H9 (cell line): ENCODE results near the gene R3HDML. TPM values are rescaled to one million over a fixed set of nuclear protein-coding genes. Genes with fewer than 3 reads are reported as not detected.

Experiments
- DNase-seq: peaks from one replicate; pipeline ENCODE4 v3.0.0-alpha.2; 2017
- H2AFZ ChIP-seq: one replicate; pipeline ENCODE4 v1.6.1; 2013; ENCODE audit warnings: mild to moderate bottlenecking, low read length, control low read depth, moderate library complexity
- H2AK5ac ChIP-seq: 2 replicates; pipeline ENCODE4 v1.6.1; 2013; ENCODE audit warnings: low read length, control low read depth, mixed read lengths; ENCODE audit not compliant: insufficient read length
- H2BK120ac ChIP-seq: one replicate; pipeline ENCODE4 v1.6.1; 2013; ENCODE audit warnings: low read depth, mild to moderate bottlenecking, low read length, control low read depth, inconsistent platforms; ENCODE audit not compliant: poor library complexity, severe bottlenecking
- H2BK12ac ChIP-seq: 2 replicates; pipeline ENCODE4 v1.6.1; 2013; ENCODE audit warnings: low read length, control low read depth, mixed read lengths, low read depth; ENCODE audit not compliant: insufficient read length
- H2BK15ac ChIP-seq: 2 replicates; pipeline ENCODE4 v1.6.1; 2013; ENCODE audit warnings: low read depth, low read length, control low read depth
- H2BK20ac ChIP-seq: one replicate; pipeline ENCODE4 v1.6.1; 2013; ENCODE audit warnings: low read depth, mild to moderate bottlenecking, low read length, control low read depth, inconsistent platforms; ENCODE audit not compliant: poor library complexity, severe bottlenecking
- H2BK5ac ChIP-seq: 2 replicates; pipeline ENCODE4 v1.6.1; 2013; ENCODE audit warnings: low read length, control low read depth, mixed read lengths; ENCODE audit not compliant: insufficient read length
- H3K14ac ChIP-seq: 2 replicates; pipeline ENCODE4 v1.6.1; 2013; ENCODE audit warnings: low read length, control low read depth; ENCODE audit not compliant: insufficient read depth
- H3K18ac ChIP-seq: 2 replicates; pipeline ENCODE4 v1.6.1; 2013; ENCODE audit warnings: low read depth, mild to moderate bottlenecking, mixed read lengths, low read length, control low read depth; ENCODE audit not compliant: insufficient read length
- H3K23ac ChIP-seq: 2 replicates; pipeline ENCODE4 v1.6.1; 2013; ENCODE audit warnings: low read length, control low read depth, mixed read lengths, low read depth; ENCODE audit not compliant: insufficient read length
- H3K23me2 ChIP-seq: 2 replicates; pipeline ENCODE4 v1.6.1; 2013; ENCODE audit warnings: low read depth, mild to moderate bottlenecking, mixed read lengths, low read length, control low read depth; ENCODE audit not compliant: insufficient read length, poor library complexity, severe bottlenecking
- H3K27ac ChIP-seq: 2 replicates; pipeline ENCODE4 v1.5.1; 2013; ENCODE audit warnings: low read length, control low read depth, mixed read lengths, low read depth; ENCODE audit not compliant: insufficient read length
- H3K27me3 ChIP-seq: 2 replicates; pipeline ENCODE4 v1.6.1; 2013; ENCODE audit warnings: low read length, control low read depth, inconsistent platforms; ENCODE audit not compliant: insufficient read depth
- H3K4ac ChIP-seq: 2 replicates; pipeline ENCODE4 v1.6.1; 2013; ENCODE audit warnings: low read depth, mild to moderate bottlenecking, control low read depth, inconsistent platforms, low read length, moderate library complexity
- H3K4me1 ChIP-seq: 2 replicates; pipeline ENCODE4 v1.6.1; 2013; ENCODE audit warnings: low read length, control low read depth, inconsistent platforms; ENCODE audit not compliant: insufficient read depth
- H3K4me2 ChIP-seq: 2 replicates; pipeline ENCODE4 v1.6.1; 2013; ENCODE audit warnings: low read length, control low read depth, mixed read lengths; ENCODE audit not compliant: insufficient read length, insufficient read depth
- H3K56ac ChIP-seq: 2 replicates; pipeline ENCODE4 v1.6.1; 2013; ENCODE audit warnings: low read depth, mild to moderate bottlenecking, mixed read lengths, low read length, control low read depth; ENCODE audit not compliant: insufficient read length
- H3K79me1 ChIP-seq: 2 replicates; pipeline ENCODE4 v1.6.1; 2013; ENCODE audit warnings: low read depth, mild to moderate bottlenecking, moderate library complexity, low read length, control low read depth, inconsistent platforms; ENCODE audit not compliant: insufficient read depth, poor library complexity, severe bottlenecking
- H3K79me2 ChIP-seq: 2 replicates; pipeline ENCODE4 v1.6.1; 2013; ENCODE audit warnings: low read length, control low read depth, inconsistent platforms; ENCODE audit not compliant: insufficient read depth
- H3K9ac ChIP-seq: 2 replicates; pipeline ENCODE4 v1.6.1; 2013; ENCODE audit warnings: low read length, control low read depth, mixed read lengths; ENCODE audit not compliant: insufficient read length; ENCODE audit errors: extremely low read depth
- H3K9me3 ChIP-seq: one replicate; pipeline ENCODE4 v1.6.1; 2013; ENCODE audit warnings: low read depth, low read length, inconsistent platforms; ENCODE audit not compliant: control insufficient read depth
- H3T11ph ChIP-seq: one replicate; pipeline ENCODE4 v1.6.1; 2013; ENCODE audit warnings: mild to moderate bottlenecking, low read length, control low read depth, inconsistent platforms
- H4K20me1 ChIP-seq: one replicate; pipeline ENCODE4 v1.6.1; 2013; ENCODE audit not compliant: control insufficient read depth, insufficient read length, insufficient read depth
- H4K5ac ChIP-seq: 2 replicates; pipeline ENCODE4 v1.6.1; 2013; ENCODE audit warnings: low read depth, mild to moderate bottlenecking, mixed read lengths, low read length, control low read depth; ENCODE audit not compliant: insufficient read length
- H4K8ac ChIP-seq: replicated peaks from 2 replicates; pipeline ENCODE4 v1.6.1; 2013; ENCODE audit warnings: low read length, control low read depth, mixed read lengths, low read depth; ENCODE audit not compliant: insufficient read length
- H4K91ac ChIP-seq: 2 replicates; pipeline ENCODE4 v1.6.1; 2013; ENCODE audit warnings: low read depth, mild to moderate bottlenecking, moderate library complexity, mixed read lengths, low read length, control low read depth; ENCODE audit not compliant: insufficient read length
- H3K27ac Mint-ChIP-seq, 3 experiments: 2 replicates in 2 of 3; 3 replicates in 1 of 3; pipeline ENCODE4 v1.8.0; 2020 to 2021; ENCODE audit warnings: mixed read lengths in 3 of 3, mild to moderate bottlenecking in 1 of 3, moderate library complexity in 1 of 3
- H3K27me3 Mint-ChIP-seq: 2 replicates; pipeline ENCODE4 v1.8.0; 2021; ENCODE audit warnings: low read depth, mild to moderate bottlenecking, moderate library complexity, mixed read lengths
- H3K36me3 Mint-ChIP-seq, 3 experiments: 2 replicates in 2 of 3; 3 replicates in 1 of 3; pipeline ENCODE4 v1.8.0; 2020 to 2021; ENCODE audit warnings: low read depth in 3 of 3, mixed read lengths in 3 of 3; ENCODE audit not compliant: insufficient read depth in 1 of 3
- H3K4me1 Mint-ChIP-seq, 2 experiments: 2 replicates each; pipeline ENCODE4 v1.8.0; 2020; ENCODE audit warnings: mixed read lengths in 2 of 2
- H3K4me3 Mint-ChIP-seq, 2 experiments: 2 replicates in 1 of 2; 3 replicates in 1 of 2; pipeline ENCODE4 v1.8.0; 2020 to 2021; ENCODE audit warnings: mild to moderate bottlenecking in 2 of 2, mixed read lengths in 2 of 2, moderate library complexity in 1 of 2
- H3K9me3 Mint-ChIP-seq, 2 experiments: 2 replicates in 1 of 2; 3 replicates in 1 of 2; pipeline ENCODE4 v1.8.0; 2020; ENCODE audit warnings: mild to moderate bottlenecking in 2 of 2, mixed read lengths in 2 of 2, moderate library complexity in 1 of 2
- CTCF ChIP-seq: fragments of 200-600 bp; sonication (generic); conservative IDR thresholded peaks from 3 replicates; pipeline ENCODE4 v1.8.0; 2021; ENCODE audit warnings: antibody characterized with exemption, mild to moderate bottlenecking
- WGBS: extraction: QIAGEN DNeasy Blood & Tissue Kit; methylation state at CpG from one replicate; pipeline ENCODE4 v1.1.7; 2013; ENCODE audit warnings: missing lambda C conversion rate, low lambda C conversion rate, mixed read lengths; ENCODE audit not compliant: insufficient read length; ENCODE audit errors: extremely low coverage; 5-methylcytosine and 5-hydroxymethylcytosine counted together
- total RNA-seq: library from RNA; stranded (reverse); gene quantifications from 2 replicates; pipeline ENCODE4 v1.2.1, GENCODE V29; 2021

The R3HDML gene
- total RNA-seq, 1 experiment from 2014 or later: not detected

- Histone ChIP-seq H4K20me1 (no peaks in the 10 kb centered on the region), H2AFZ (no peak overlapping the region), H2BK15ac (no peak overlapping the region), H4K8ac (no peak overlapping the region), H3K4me1 (no peaks in the 10 kb centered on the region), H4K5ac (no peak overlapping the region), H4K91ac (no peak overlapping the region), H2BK12ac (no peak overlapping the region), H3K9me3 (no peaks in the 10 kb centered on the region), H3K14ac (no peak overlapping the region), H3K27ac (no peak overlapping the region), H3K56ac (no peak overlapping the region), H3K4me2 (no peak overlapping the region), H2BK20ac (no peak overlapping the region), H3K23ac (no peak overlapping the region), H3K27me3 (no peaks in the 10 kb centered on the region), H3T11ph (no peak overlapping the region), H2AK5ac (no peak overlapping the region), H3K9ac (no peak overlapping the region), H3K79me2 (no peaks in the 10 kb centered on the region), H2BK120ac (no peak overlapping the region), H3K4ac (no peak overlapping the region), H2BK5ac (no peak overlapping the region), H3K23me2 (no peaks in the 10 kb centered on the region), H3K79me1 (no peaks in the 10 kb centered on the region), H3K18ac (no peak overlapping the region)
- Mint-ChIP-seq H3K4me1 (peaks cover 3 to 4% of the 10 kb centered on the region in 2 experiments; a peak in 3 of 4 replicates), H3K27ac (peak overlapping the region in 1 of 3 experiments; percentile 40; a peak in 1 of 7 replicates), H3K36me3 (no peaks in the 10 kb centered on the region), H3K9me3 (no peaks in the 10 kb centered on the region; a peak in 1 of 5 replicates), H3K27me3 (peaks cover 16% of the 10 kb centered on the region), H3K4me3 (no peak overlapping the region)
- WGBS: no CpG with 5 or more reads among the region's 9 CpGs
- TF ChIP-seq CTCF: no peak
- no peak for DNase-seq
Observed at GRCh38 chr20:44393608-44394451, 57.0 kb downstream of the R3HDML start.
